ENCODE measurements around the gene SNX17. TPM values are rescaled to one million over a fixed set of nuclear protein-coding genes. Genes with fewer than 3 reads are reported as not detected.

The SNX17 gene
- total RNA-seq, 1 donor from 2014 or later, result 64.6 TPM

- no peak overlapping the region for H3K4me3 ChIP-seq (ENCODE audit: low read depth, low read length)
- no peak for TF ChIP-seq CTCF (conservative IDR thresholded peaks at IDR 0.05; ENCODE audit: low read depth, low read length)
- DNase-seq (ENCODE audit: low read depth), result no peak
Observed at GRCh38 chr2:27353762-27354596, 16.4 kb upstream of the SNX17 start.

GRCh38 chr2:27354597-27354927 lies 15.9 kb upstream of the SNX17 start:
- TF ChIP-seq CTCF (conservative IDR thresholded peaks at IDR 0.05; ENCODE audit: low read depth, low read length), result no peak
- no peak overlapping the region for H3K4me3 ChIP-seq (ENCODE audit: low read depth, low read length)
- no peak for DNase-seq (ENCODE audit: low read depth)

- no peak for TF ChIP-seq CTCF (conservative IDR thresholded peaks at IDR 0.05; ENCODE audit: low read depth, low read length)
- DNase-seq (ENCODE audit: low read depth), result no peak
- H3K4me3 ChIP-seq (ENCODE audit: low read depth, low read length), result peak overlapping the region; percentile 92
Observed at GRCh38 chr2:27356056-27356381, 14.4 kb upstream of the SNX17 start.

GRCh38 chr2:27356382-27357181 lies 13.8 kb upstream of the SNX17 start, which contains the start of gene GTF3C2:
GTF3C2 (minus strand) TSS chr2:27356764; CDS start chr2:27343554, 13,210 bp downstream.
- peak within 1 kb of the TSS; percentile 92 for H3K4me3 ChIP-seq (ENCODE audit: low read depth, low read length)
- no peak for TF ChIP-seq CTCF (conservative IDR thresholded peaks at IDR 0.05; ENCODE audit: low read depth, low read length)
- peak; percentile 85 for DNase-seq (ENCODE audit: low read depth)

- TF ChIP-seq CTCF (conservative IDR thresholded peaks at IDR 0.05; ENCODE audit: low read depth, low read length), result no peak
- DNase-seq (ENCODE audit: low read depth), result no peak
- no peak overlapping the region for H3K4me3 ChIP-seq (ENCODE audit: low read depth, low read length)
Observed at GRCh38 chr2:27362678-27363420, 7.6 kb upstream of the SNX17 start.

GRCh38 chr2:27363933-27364332 lies 6.5 kb upstream of the SNX17 start:
- H3K4me3 ChIP-seq (ENCODE audit: low read depth, low read length), result no peak overlapping the region
- TF ChIP-seq CTCF (conservative IDR thresholded peaks at IDR 0.05; ENCODE audit: low read depth, low read length), result no peak
- no peak for DNase-seq (ENCODE audit: low read depth)

All from epithelial cell of proximal tubule (primary cell).